Stimulated activated CD8-positive, alpha-beta memory T cell treated with anti-CD3 and anti-CD28 coated beads, Interleukin-4, amount 100 ng/mL, for 1 hour (primary cell): ENCODE measurements around the gene PPL.
"Not testable (repeated sequence)": the region's sequence is repeated elsewhere in the genome, so short reads cannot be mapped to it uniquely, and the experiment has no call there.

Experiments
- DNase-seq, 2 donors: peaks; one replicate each; pipeline ENCODE4 v3.0.0-alpha.2; 2020; ENCODE audit warnings: low read depth in 2 of 2, low spot score in 1 of 2

PPL gene

GRCh38 chr16:4957720-4958509, 21.0 kb upstream of the PPL start, which contains the start of gene SEC14L5:
SEC14L5 (plus strand) TSS chr16:4958330; CDS start chr16:4959324, 994 bp downstream.
- DNase-seq = peak; percentile 66 to 74

GRCh38 chr16:4957420-4957719, 20.4 kb upstream of the PPL start:
- DNase-seq = no peak

GRCh38 chr16:4954714-4955113, 17.8 kb upstream of the PPL start:
- DNase-seq = no peak

- not testable (repeated sequence) for DNase-seq
These were observed 14.6 kb upstream of the PPL start for GRCh38 chr16:4951583-4951982.

- no peak for DNase-seq
These were observed 13.0 kb upstream of the PPL start for GRCh38 chr16:4949986-4950385.

GRCh38 chr16:4948903-4949766, 12.2 kb upstream of the PPL start:
- DNase-seq = no peak

GRCh38 chr16:4947722-4948503, 11.0 kb upstream of the PPL start:
- no peak for DNase-seq

GRCh38 chr16:4946917-4947316, 10.0 kb upstream of the PPL start:
- no peak for DNase-seq

- DNase-seq = no peak
These were observed 8.9 kb upstream of the PPL start for GRCh38 chr16:4945560-4946502.

GRCh38 chr16:4944333-4945281, 7.7 kb upstream of the PPL start:
- DNase-seq = no peak

GRCh38 chr16:4942481-4942880, 5.5 kb upstream of the PPL start:
- DNase-seq = no peak

- DNase-seq = no peak
These were observed 3.8 kb upstream of the PPL start for GRCh38 chr16:4940719-4941118.

- DNase-seq = no peak
These were observed 1.7 kb upstream of the PPL start for GRCh38 chr16:4938683-4939030.

GRCh38 chr16:4937782-4938682, 1.1 kb upstream of the PPL start:
- no peak for DNase-seq

- no peak for DNase-seq
These were observed 562 bp downstream of the PPL start for GRCh38 chr16:4936181-4936990.

- no peak for DNase-seq
These were observed 1.6 kb downstream of the PPL start for GRCh38 chr16:4935241-4935855.

- no peak for DNase-seq
These were observed 2.4 kb downstream of the PPL start for GRCh38 chr16:4934591-4934990.
